GM21576 (cell line): Measurements from ENCODE around the gene PRRC2C.
"Not testable (repeated sequence)": the region's sequence is repeated elsewhere in the genome, so short reads cannot be mapped to it uniquely, and the experiment has no call there.

Experiments
- ATAC-seq: cut with Tn5 transposase; IDR thresholded peaks from one replicate; pipeline ENCODE4 v1.9.1; 2021; ENCODE audit warnings: mild to moderate bottlenecking, moderate library complexity; ENCODE audit not compliant: unreplicated experiment

The PRRC2C gene

GRCh38 chr1:171582589-171582988 lies 97.3 kb downstream of the PRRC2C start:
- no peak for ATAC-seq

- no peak for ATAC-seq
Measured at GRCh38 chr1:171583591-171584201, 98.4 kb downstream of the PRRC2C start.

- no peak for ATAC-seq
Measured at GRCh38 chr1:171585715-171586114, 100.4 kb downstream of the PRRC2C start.

- ATAC-seq: no peak
Measured at GRCh38 chr1:171588230-171588629, 102.9 kb downstream of the PRRC2C start.

GRCh38 chr1:171590022-171590421 lies 104.7 kb downstream of the PRRC2C start:
- no peak for ATAC-seq

- ATAC-seq: no peak
Measured at GRCh38 chr1:171595324-171595723, 110.0 kb downstream of the PRRC2C start.

- no peak for ATAC-seq
Measured at GRCh38 chr1:171596119-171596518, 110.8 kb downstream of the PRRC2C start.

- ATAC-seq: no peak
Measured at GRCh38 chr1:171596705-171597104, 111.4 kb downstream of the PRRC2C start.

GRCh38 chr1:171597203-171597602 lies 111.9 kb downstream of the PRRC2C start:
- no peak for ATAC-seq

GRCh38 chr1:171600310-171600709 lies 115.0 kb downstream of the PRRC2C start:
- ATAC-seq: not testable (repeated sequence)

- no peak for ATAC-seq
Measured at GRCh38 chr1:171600862-171601261, 115.5 kb downstream of the PRRC2C start.

- not testable (repeated sequence) for ATAC-seq
Measured at GRCh38 chr1:171603042-171603441, 117.7 kb downstream of the PRRC2C start.

- no peak for ATAC-seq
Measured at GRCh38 chr1:171606402-171606941, 121.1 kb downstream of the PRRC2C start.

GRCh38 chr1:171610385-171610784 lies 125.1 kb downstream of the PRRC2C start:
- no peak for ATAC-seq

- no peak for ATAC-seq
Measured at GRCh38 chr1:171611306-171611705, 126.0 kb downstream of the PRRC2C start.

- no peak for ATAC-seq
Measured at GRCh38 chr1:171613282-171613681, 128.0 kb downstream of the PRRC2C start.

GRCh38 chr1:171615122-171615906 lies 130.0 kb downstream of the PRRC2C start:
- peak; percentile 54 for ATAC-seq

- ATAC-seq: no peak
Measured at GRCh38 chr1:171616586-171616985, 131.3 kb downstream of the PRRC2C start.

GRCh38 chr1:171622152-171622462 lies 136.8 kb downstream of the PRRC2C start, which contains the start of gene MYOCOS:
Gene MYOCOS, plus strand, starts transcription at chr1:171622243. Its CDS starts 1,641 bp downstream, at chr1:171623884.
- no peak for ATAC-seq

GRCh38 chr1:171623651-171624331 lies 138.5 kb downstream of the PRRC2C start:
- ATAC-seq: no peak

GRCh38 chr1:171625225-171625624 lies 139.9 kb downstream of the PRRC2C start:
- no peak for ATAC-seq

- ATAC-seq: no peak
Measured at GRCh38 chr1:171627020-171627419, 141.7 kb downstream of the PRRC2C start.
